Astrocyte (in vitro differentiated cells and primary cell): ENCODE measurements around the gene LDLRAD4. TPM values are rescaled to one million over a fixed set of nuclear protein-coding genes. Genes with fewer than 3 reads are reported as not detected.

ENCODE experiments used
- DNase-seq: peaks from one replicate; pipeline ENCODE4 v3.0.0-alpha.2; 2010; ENCODE audit warnings: low read depth
- FAIRE-seq: peaks from 2 replicates; lab custom pipeline; 2011; peaks lifted over from hg19 to GRCh38; lab: Jason Lieb, UNC
- H2AFZ ChIP-seq: 2 replicates; pipeline ENCODE4 v1.6.0; 2012; ENCODE audit warnings: low read depth, low read length, inconsistent platforms
- H3K27ac ChIP-seq: 2 replicates; pipeline ENCODE4 v1.5.1; 2011; ENCODE audit warnings: low read depth, low read length, inconsistent platforms
- H3K27me3 ChIP-seq: 2 replicates; pipeline ENCODE4 v1.6.0; 2011; ENCODE audit warnings: low read length, inconsistent platforms; ENCODE audit not compliant: insufficient read depth
- H3K36me3 ChIP-seq: 2 replicates; pipeline ENCODE4 v1.5.1; 2011; ENCODE audit warnings: low read length, inconsistent platforms; ENCODE audit not compliant: insufficient read depth
- H3K4me1 ChIP-seq: 2 replicates; pipeline ENCODE4 v1.5.1; 2011; ENCODE audit warnings: low read length, inconsistent platforms; ENCODE audit not compliant: insufficient read depth
- H3K4me2 ChIP-seq: 2 replicates; pipeline ENCODE4 v1.6.0; 2012; ENCODE audit warnings: low read length, inconsistent platforms
- H3K4me3 ChIP-seq: 2 replicates; pipeline ENCODE4 v1.5.1; 2011; ENCODE audit warnings: low read depth, mild to moderate bottlenecking, low read length, inconsistent platforms; ENCODE audit not compliant: insufficient read depth
- H3K79me2 ChIP-seq: 2 replicates; pipeline ENCODE4 v1.6.0; 2012; ENCODE audit warnings: mild to moderate bottlenecking, low read length, inconsistent platforms; ENCODE audit not compliant: insufficient read depth
- H3K9ac ChIP-seq: 2 replicates; pipeline ENCODE4 v1.6.0; 2012; ENCODE audit warnings: mild to moderate bottlenecking, low read length, inconsistent platforms
- H3K9me3 ChIP-seq: 2 replicates; pipeline ENCODE4 v1.5.1; 2012; ENCODE audit warnings: low read depth, mild to moderate bottlenecking, low read length, inconsistent platforms; ENCODE audit not compliant: insufficient read depth
- H4K20me1 ChIP-seq: 2 replicates; pipeline ENCODE4 v1.6.0; 2012; ENCODE audit warnings: low read length, inconsistent platforms; ENCODE audit not compliant: insufficient read depth
- H3K27ac Mint-ChIP-seq: one replicate; pipeline ENCODE4 v1.8.0; 2021; ENCODE audit warnings: mild to moderate bottlenecking, mixed read lengths; ENCODE audit not compliant: unreplicated experiment
- H3K27me3 Mint-ChIP-seq: one replicate; pipeline ENCODE4 v1.8.0; 2021; ENCODE audit warnings: low read depth, mixed read lengths; ENCODE audit not compliant: unreplicated experiment
- H3K36me3 Mint-ChIP-seq: one replicate; pipeline ENCODE4 v1.8.0; 2021; ENCODE audit warnings: low read depth, mixed read lengths; ENCODE audit not compliant: unreplicated experiment
- H3K4me1 Mint-ChIP-seq: one replicate; pipeline ENCODE4 v1.8.0; 2021; ENCODE audit warnings: low read depth, mixed read lengths; ENCODE audit not compliant: unreplicated experiment
- H3K4me3 Mint-ChIP-seq: one replicate; pipeline ENCODE4 v1.8.0; 2021; ENCODE audit warnings: mild to moderate bottlenecking, moderate library complexity, mixed read lengths; ENCODE audit not compliant: unreplicated experiment
- H3K9me3 Mint-ChIP-seq: one replicate; pipeline ENCODE4 v1.8.0; 2021; ENCODE audit warnings: mild to moderate bottlenecking, mixed read lengths; ENCODE audit not compliant: unreplicated experiment
- EZH2 ChIP-seq: IDR thresholded peaks from 2 replicates; pipeline ENCODE4 v1.6.1; 2012; ENCODE audit warnings: mild to moderate bottlenecking, low read length, inconsistent platforms; ENCODE audit not compliant: insufficient read depth
- total RNA-seq: library from RNA; stranded (reverse); gene quantifications from 2 replicates; pipeline ENCODE4 v1.2.1, GENCODE V29; 2021
- TF ChIP-seq, protein P1 (sequence below): IDR thresholded peaks from 2 replicates; pipeline ENCODE4 v1.5.1; 2011; ENCODE audit warnings: low read depth, mild to moderate bottlenecking, inconsistent platforms, low read length, moderate library complexity; ENCODE audit not compliant: insufficient read depth

LDLRAD4 gene
- total RNA-seq, 1 donor from 2014 or later, result 26.0 TPM

DNA sequence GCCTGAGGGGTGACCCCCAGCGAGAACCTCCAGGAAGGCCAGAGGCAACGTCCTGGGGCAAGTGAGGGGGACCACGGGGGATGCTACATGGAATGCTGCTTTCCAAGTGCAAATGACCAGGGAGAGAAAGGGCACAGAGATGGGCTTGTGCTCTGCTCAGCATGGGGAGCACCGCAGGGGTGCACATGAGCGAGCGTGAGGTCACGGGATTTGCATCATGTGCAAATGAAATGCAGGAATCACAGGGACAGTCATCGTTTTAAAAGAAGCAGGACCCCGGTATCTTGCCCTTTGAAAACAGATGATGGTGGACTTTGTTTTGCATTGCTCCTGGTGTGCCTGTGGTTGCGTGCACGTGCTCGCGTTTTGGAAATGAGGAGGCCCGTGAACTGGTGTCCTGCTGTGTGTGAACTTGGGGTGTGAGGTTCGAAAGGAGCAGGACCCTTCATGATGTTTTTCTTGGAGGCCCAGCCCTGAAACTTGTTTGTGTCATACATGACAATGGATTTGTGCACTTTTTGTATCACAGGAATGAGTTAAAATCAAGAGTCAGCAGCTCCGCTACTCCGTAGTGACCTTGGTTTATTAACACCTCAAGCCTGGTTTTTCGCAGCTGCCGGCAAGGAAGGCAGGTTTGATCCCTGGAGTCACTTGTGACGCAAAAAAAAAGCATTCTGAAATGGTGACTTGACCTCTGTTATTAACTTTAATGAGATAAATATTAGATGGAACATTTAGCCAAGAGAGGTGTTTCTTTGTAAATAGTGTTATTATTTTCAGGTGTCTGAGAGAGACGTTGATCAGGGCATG lies 234.5 kb downstream of the LDLRAD4 start:
- Histone ChIP-seq H3K27ac (peak overlapping the region; percentile 20), H3K9me3 (no peaks in the 10 kb centered on the region), H3K36me3 (no peaks in the 10 kb centered on the region), H3K79me2 (no peaks in the 10 kb centered on the region), H3K4me3 (no peak overlapping the region), H3K9ac (peak overlapping the region; percentile 21), H3K27me3 (no peaks in the 10 kb centered on the region), H3K4me2 (peak overlapping the region; percentile 69), H4K20me1 (no peaks in the 10 kb centered on the region), H3K4me1 (peaks cover 21% of the 10 kb centered on the region), H2AFZ (no peak overlapping the region)
- H3K36me3 Mint-ChIP-seq, result peaks cover 5% of the 10 kb centered on the region
- TF ChIP-seq, protein P1, sequence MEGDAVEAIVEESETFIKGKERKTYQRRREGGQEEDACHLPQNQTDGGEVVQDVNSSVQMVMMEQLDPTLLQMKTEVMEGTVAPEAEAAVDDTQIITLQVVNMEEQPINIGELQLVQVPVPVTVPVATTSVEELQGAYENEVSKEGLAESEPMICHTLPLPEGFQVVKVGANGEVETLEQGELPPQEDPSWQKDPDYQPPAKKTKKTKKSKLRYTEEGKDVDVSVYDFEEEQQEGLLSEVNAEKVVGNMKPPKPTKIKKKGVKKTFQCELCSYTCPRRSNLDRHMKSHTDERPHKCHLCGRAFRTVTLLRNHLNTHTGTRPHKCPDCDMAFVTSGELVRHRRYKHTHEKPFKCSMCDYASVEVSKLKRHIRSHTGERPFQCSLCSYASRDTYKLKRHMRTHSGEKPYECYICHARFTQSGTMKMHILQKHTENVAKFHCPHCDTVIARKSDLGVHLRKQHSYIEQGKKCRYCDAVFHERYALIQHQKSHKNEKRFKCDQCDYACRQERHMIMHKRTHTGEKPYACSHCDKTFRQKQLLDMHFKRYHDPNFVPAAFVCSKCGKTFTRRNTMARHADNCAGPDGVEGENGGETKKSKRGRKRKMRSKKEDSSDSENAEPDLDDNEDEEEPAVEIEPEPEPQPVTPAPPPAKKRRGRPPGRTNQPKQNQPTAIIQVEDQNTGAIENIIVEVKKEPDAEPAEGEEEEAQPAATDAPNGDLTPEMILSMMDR, result no peak
- TF ChIP-seq EZH2, result no peak
- peak overlapping the region; percentile 89 for H3K27ac Mint-ChIP-seq
- H3K4me1 Mint-ChIP-seq, result peaks cover 57% of the 10 kb centered on the region
- H3K9me3 Mint-ChIP-seq, result no peaks in the 10 kb centered on the region
- no peak for DNase-seq
- peak overlapping the region; percentile 61 for H3K4me3 Mint-ChIP-seq
- no peaks in the 10 kb centered on the region for H3K27me3 Mint-ChIP-seq
- FAIRE-seq, result no peak

DNA sequence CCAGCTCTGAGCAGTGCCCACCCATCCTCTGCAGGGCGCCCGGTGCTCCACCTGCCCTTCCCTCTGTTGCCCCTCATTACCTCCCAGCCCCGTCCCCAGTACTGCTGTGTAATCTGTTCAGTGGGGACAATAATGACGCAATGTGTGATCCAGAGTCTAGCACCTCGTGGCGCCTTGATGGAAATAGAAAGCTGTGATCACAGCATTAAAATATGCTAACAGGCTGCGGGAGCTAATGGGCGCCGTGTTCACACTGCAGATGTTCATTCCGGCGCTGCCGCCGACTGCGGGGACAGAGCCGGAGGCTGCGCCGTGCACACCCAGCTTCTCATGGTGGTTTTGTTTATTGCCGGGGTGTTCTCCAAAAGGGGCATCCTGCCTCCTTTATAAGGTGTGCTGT lies 235.2 kb downstream of the LDLRAD4 start:
- H3K9me3 Mint-ChIP-seq, result peaks cover 3% of the 10 kb centered on the region
- Histone ChIP-seq H3K79me2 (no peaks in the 10 kb centered on the region), H3K4me3 (no peak overlapping the region), H3K4me1 (peaks cover 15% of the 10 kb centered on the region), H4K20me1 (no peaks in the 10 kb centered on the region), H3K9me3 (no peaks in the 10 kb centered on the region), H2AFZ (no peak overlapping the region), H3K9ac (no peak overlapping the region), H3K36me3 (no peaks in the 10 kb centered on the region), H3K27ac (no peak overlapping the region), H3K27me3 (no peaks in the 10 kb centered on the region), H3K4me2 (no peak overlapping the region)
- H3K4me1 Mint-ChIP-seq, result peaks cover 50% of the 10 kb centered on the region
- peak; percentile 33 for DNase-seq
- TF ChIP-seq, protein P1, result no peak
- TF ChIP-seq EZH2, result no peak
- no peaks in the 10 kb centered on the region for H3K27me3 Mint-ChIP-seq
- peaks cover 6% of the 10 kb centered on the region for H3K36me3 Mint-ChIP-seq
- peak overlapping the region; percentile 24 for H3K27ac Mint-ChIP-seq
- FAIRE-seq, result no peak
- no peak overlapping the region for H3K4me3 Mint-ChIP-seq
